Mesendoderm (in vitro differentiated cells): ENCODE results near the gene ZC3H15.
A peak's percentile ranks its signal among the peaks of the same experiment; 100 is the strongest.

Source experiments
- DNase-seq: peaks from one replicate; pipeline ENCODE4 v3.0.0; 2013
- H2AK5ac ChIP-seq: 2 replicates; pipeline ENCODE4 v1.6.1; 2013; ENCODE audit warnings: low read length, inconsistent platforms
- H2BK120ac ChIP-seq: 2 replicates; pipeline ENCODE4 v1.6.1; 2013; ENCODE audit warnings: low read depth, mild to moderate bottlenecking, low read length, moderate library complexity, mixed read lengths
- H2BK15ac ChIP-seq: replicated peaks from 2 replicates; pipeline ENCODE4 v1.6.1; 2013; ENCODE audit warnings: low read depth, mild to moderate bottlenecking, moderate library complexity
- H2BK5ac ChIP-seq: 2 replicates; pipeline ENCODE4 v1.6.1; 2013; ENCODE audit warnings: low read length, inconsistent platforms
- H3K18ac ChIP-seq: 2 replicates; pipeline ENCODE4 v1.6.1; 2013; ENCODE audit warnings: mild to moderate bottlenecking, low read length, mixed read lengths
- H3K23ac ChIP-seq: one replicate; pipeline ENCODE4 v1.6.1; 2013; ENCODE audit warnings: low read length
- H3K27ac ChIP-seq: 2 replicates; pipeline ENCODE4 v1.5.1; 2013; ENCODE audit warnings: low read depth, mild to moderate bottlenecking, inconsistent platforms, low read length, moderate library complexity
- H3K27me3 ChIP-seq: 2 replicates; pipeline ENCODE4 v1.6.1; 2013; ENCODE audit warnings: low read length, control low read depth, mild to moderate bottlenecking, inconsistent platforms; ENCODE audit not compliant: insufficient read depth, poor library complexity
- H3K36me3 ChIP-seq: 2 replicates; pipeline ENCODE4 v1.6.1; 2013; ENCODE audit warnings: low read length, inconsistent platforms; ENCODE audit not compliant: control insufficient read depth, insufficient read depth
- H3K4ac ChIP-seq: one replicate; pipeline ENCODE4 v1.6.1; 2013; ENCODE audit warnings: low read depth, mild to moderate bottlenecking, low read length, moderate library complexity
- H3K4me1 ChIP-seq: 2 replicates; pipeline ENCODE4 v1.6.1; 2013; ENCODE audit warnings: low read depth, low read length, inconsistent platforms; ENCODE audit not compliant: control insufficient read depth
- H3K4me2 ChIP-seq: 2 replicates; pipeline ENCODE4 v1.6.1; 2013; ENCODE audit warnings: low read length
- H3K4me3 ChIP-seq: 2 replicates; pipeline ENCODE4 v1.5.1; 2013; ENCODE audit warnings: mild to moderate bottlenecking, low read length
- H3K56ac ChIP-seq: one replicate; pipeline ENCODE4 v1.6.1; 2013; ENCODE audit warnings: low read length
- H3K79me1 ChIP-seq: 2 replicates; pipeline ENCODE4 v1.6.1; 2013; ENCODE audit warnings: low read length, inconsistent platforms
- H3K79me2 ChIP-seq: 2 replicates; pipeline ENCODE4 v1.6.1; 2013; ENCODE audit warnings: mild to moderate bottlenecking, low read length; ENCODE audit not compliant: control insufficient read depth, insufficient read depth
- H3K9ac ChIP-seq: 2 replicates; pipeline ENCODE4 v1.6.1; 2013; ENCODE audit warnings: low read length, inconsistent platforms
- H4K5ac ChIP-seq: one replicate; pipeline ENCODE4 v1.6.1; 2013; ENCODE audit warnings: low read length
- H4K8ac ChIP-seq: one replicate; pipeline ENCODE4 v1.6.1; 2013; ENCODE audit warnings: low read depth, mild to moderate bottlenecking, control low read depth, low read length, moderate library complexity
- WGBS: extraction: QIAGEN DNeasy Blood & Tissue Kit; methylation state at CpG from one replicate; pipeline ENCODE4 v1.1.7; 2013; ENCODE audit warnings: low lambda C conversion rate, missing lambda C conversion rate; ENCODE audit not compliant: insufficient coverage; ENCODE audit errors: extremely low coverage; 5-methylcytosine and 5-hydroxymethylcytosine counted together

The ZC3H15 gene

GRCh38 chr2:186443851-186444250 is 42.2 kb upstream of the ZC3H15 start:
- DNase-seq, result no peak
- Histone ChIP-seq H3K56ac (no peak overlapping the region), H2AK5ac (no peak overlapping the region), H3K4me1 (no peaks in the 10 kb centered on the region), H3K79me2 (no peaks in the 10 kb centered on the region), H4K8ac (no peak overlapping the region), H3K4me3 (no peak overlapping the region), H3K27me3 (no peaks in the 10 kb centered on the region), H3K36me3 (no peaks in the 10 kb centered on the region), H3K9ac (no peak overlapping the region), H2BK120ac (no peak overlapping the region), H3K79me1 (no peaks in the 10 kb centered on the region), H3K4me2 (no peak overlapping the region), H4K5ac (no peak overlapping the region), H3K4ac (no peak overlapping the region), H2BK5ac (no peak overlapping the region), H3K18ac (no peak overlapping the region), H2BK15ac (no peak overlapping the region), H3K27ac (no peak overlapping the region), H3K23ac (no peak overlapping the region)
- WGBS, result no CpG with 5 or more reads among the region's 2 CpGs

GRCh38 chr2:186445506-186445905 is 40.6 kb upstream of the ZC3H15 start:
- Histone ChIP-seq H3K4me2 (no peak overlapping the region), H3K56ac (no peak overlapping the region), H2BK5ac (no peak overlapping the region), H4K8ac (no peak overlapping the region), H3K27ac (no peak overlapping the region), H3K4me3 (no peak overlapping the region), H3K79me1 (no peaks in the 10 kb centered on the region), H3K4ac (no peak overlapping the region), H2AK5ac (no peak overlapping the region), H3K27me3 (no peaks in the 10 kb centered on the region), H3K36me3 (no peaks in the 10 kb centered on the region), H2BK15ac (no peak overlapping the region), H3K79me2 (no peaks in the 10 kb centered on the region), H3K23ac (no peak overlapping the region), H2BK120ac (no peak overlapping the region), H4K5ac (no peak overlapping the region), H3K18ac (no peak overlapping the region), H3K4me1 (no peaks in the 10 kb centered on the region), H3K9ac (no peak overlapping the region)
- no CpG with 5 or more reads among the region's 4 CpGs for WGBS
- no peak for DNase-seq

GRCh38 chr2:186455613-186456012 is 30.4 kb upstream of the ZC3H15 start:
- Histone ChIP-seq H3K27ac (no peak overlapping the region), H3K23ac (no peak overlapping the region), H4K5ac (no peak overlapping the region), H3K9ac (no peak overlapping the region), H3K79me1 (no peaks in the 10 kb centered on the region), H3K4ac (no peak overlapping the region), H3K4me2 (no peak overlapping the region), H3K27me3 (peaks cover 2% of the 10 kb centered on the region), H4K8ac (no peak overlapping the region), H2BK120ac (no peak overlapping the region), H3K18ac (no peak overlapping the region), H3K4me3 (no peak overlapping the region), H2BK5ac (no peak overlapping the region), H3K56ac (no peak overlapping the region), H3K4me1 (no peaks in the 10 kb centered on the region), H3K36me3 (no peaks in the 10 kb centered on the region), H2AK5ac (no peak overlapping the region), H2BK15ac (no peak overlapping the region), H3K79me2 (no peaks in the 10 kb centered on the region)
- DNase-seq, result no peak

GRCh38 chr2:186456941-186457340 is 29.1 kb upstream of the ZC3H15 start:
- WGBS, result no CpG with 5 or more reads among the region's 4 CpGs
- Histone ChIP-seq H2BK120ac (no peak overlapping the region), H3K36me3 (no peaks in the 10 kb centered on the region), H3K27ac (no peak overlapping the region), H4K5ac (no peak overlapping the region), H3K79me1 (no peaks in the 10 kb centered on the region), H3K27me3 (peaks cover 2% of the 10 kb centered on the region), H3K79me2 (no peaks in the 10 kb centered on the region), H3K56ac (no peak overlapping the region), H3K9ac (no peak overlapping the region), H3K4ac (no peak overlapping the region), H3K23ac (no peak overlapping the region), H2BK5ac (no peak overlapping the region), H2BK15ac (no peak overlapping the region), H3K18ac (no peak overlapping the region), H3K4me3 (no peak overlapping the region), H3K4me2 (no peak overlapping the region), H2AK5ac (no peak overlapping the region), H4K8ac (no peak overlapping the region), H3K4me1 (no peaks in the 10 kb centered on the region)
- no peak for DNase-seq

- no peak overlapping the region for H3K4ac ChIP-seq
These were observed 28.2 kb upstream of the ZC3H15 start for GRCh38 chr2:186457908-186458307.

GRCh38 chr2:186459009-186459408 is 27.1 kb upstream of the ZC3H15 start:
- Histone ChIP-seq H3K18ac (no peak overlapping the region), H3K27ac (no peak overlapping the region)
- DNase-seq, result peak; percentile 46

More at GRCh38 chr2:186457908-186458307, 28.2 kb upstream of the ZC3H15 start:
- H3K27ac ChIP-seq, result no peak overlapping the region
- peaks cover 2% of the 10 kb centered on the region for H3K27me3 ChIP-seq
- H3K4me2 ChIP-seq, result no peak overlapping the region
- no CpG with 5 or more reads among the region's 3 CpGs for WGBS
- H2BK120ac ChIP-seq, result no peak overlapping the region
- no peak overlapping the region for H2BK15ac ChIP-seq
- no peak overlapping the region for H4K8ac ChIP-seq
- no peak overlapping the region for H3K9ac ChIP-seq
- H2AK5ac ChIP-seq, result no peak overlapping the region
- no peak overlapping the region for H3K18ac ChIP-seq
- no peak overlapping the region for H3K23ac ChIP-seq
- no peak overlapping the region for H3K56ac ChIP-seq
- H3K79me2 ChIP-seq, result no peaks in the 10 kb centered on the region
- no peak overlapping the region for H3K4me3 ChIP-seq
- no peaks in the 10 kb centered on the region for H3K4me1 ChIP-seq
- H4K5ac ChIP-seq, result no peak overlapping the region
- no peaks in the 10 kb centered on the region for H3K36me3 ChIP-seq
- no peaks in the 10 kb centered on the region for H3K79me1 ChIP-seq
- DNase-seq, result peak; percentile 53
- H2BK5ac ChIP-seq, result no peak overlapping the region

More at GRCh38 chr2:186459009-186459408, 27.1 kb upstream of the ZC3H15 start:
- no peak overlapping the region for H4K5ac ChIP-seq
- H3K4ac ChIP-seq, result no peak overlapping the region
- no peak overlapping the region for H3K23ac ChIP-seq
- no peak overlapping the region for H3K4me2 ChIP-seq
- no CpG with 5 or more reads among the region's 2 CpGs for WGBS
- H3K79me1 ChIP-seq, result no peaks in the 10 kb centered on the region
- H3K9ac ChIP-seq, result no peak overlapping the region
- no peak overlapping the region for H4K8ac ChIP-seq
- no peak overlapping the region for H2BK5ac ChIP-seq
- no peak overlapping the region for H2BK15ac ChIP-seq
- H3K4me3 ChIP-seq, result no peak overlapping the region
- no peaks in the 10 kb centered on the region for H3K36me3 ChIP-seq
- no peaks in the 10 kb centered on the region for H3K4me1 ChIP-seq
- H3K56ac ChIP-seq, result no peak overlapping the region
- no peak overlapping the region for H2BK120ac ChIP-seq
- no peak overlapping the region for H2AK5ac ChIP-seq
- no peaks in the 10 kb centered on the region for H3K79me2 ChIP-seq
- H3K27me3 ChIP-seq, result peaks cover 2% of the 10 kb centered on the region
